HEK293 (cell line): ENCODE data around the gene NCOA6.

ENCODE experiments used
- CTCF ChIA-PET: fragments of 350-600 bp; formaldehyde crosslinking; extraction: SDS; loops from one replicate; lab custom pipeline; 2021; ENCODE audit warnings: antibody characterized with exemption; lab: Yijun Ruan, JAX
- POLR2A ChIA-PET: fragments of 300-600 bp; formaldehyde crosslinking; extraction: SDS; loops from one replicate; lab custom pipeline; 2020; ENCODE audit warnings: antibody characterized with exemption, inconsistent platforms; lab: Yijun Ruan, JAX
- H3K27ac ChIP-seq: fragments of 200-500 bp; sonication (Bioruptor generic); 2 replicates; pipeline ENCODE4 v1.5.1; 2014; ENCODE audit warnings: low read depth, low read length, control low read depth, inconsistent platforms; ENCODE audit errors: extremely low read depth
- H3K36me3 ChIP-seq, 2 experiments: fragments of 200-500 bp in 1 of 2; sonication (Bioruptor generic) in 1 of 2; 1 replicate in 1 of 2; 2 replicates in 1 of 2; pipeline ENCODE4 v1.5.1; 2014 to 2017; ENCODE audit warnings: inconsistent platforms in 2 of 2, low read length in 2 of 2; ENCODE audit not compliant: control insufficient read depth in 2 of 2, insufficient read depth in 1 of 2
- H3K4me1 ChIP-seq: fragments of 200-500 bp; sonication (Bioruptor generic); 2 replicates; pipeline ENCODE4 v1.5.1; 2014; ENCODE audit warnings: mild to moderate bottlenecking, low read length, inconsistent platforms; ENCODE audit not compliant: control insufficient read depth, insufficient read depth
- H3K4me3 ChIP-seq: 2 replicates; pipeline ENCODE4 v1.5.1; 2011; ENCODE audit warnings: low read depth, mild to moderate bottlenecking, control low read depth, low read length, moderate library complexity
- H3K9me3 ChIP-seq: fragments of 200-500 bp; sonication (Bioruptor generic); 2 replicates; pipeline ENCODE4 v1.5.1; 2014; ENCODE audit warnings: low read depth, low read length, inconsistent platforms; ENCODE audit not compliant: control insufficient read depth, insufficient read depth
- BCL11A ChIP-seq: fragments of 450-650 bp; formaldehyde crosslinking; IDR thresholded peaks from 2 replicates; pipeline ENCODE4 v1.5.1; 2016; ENCODE audit warnings: low read depth, missing biosample characterization, missing genetic modification characterization
- GLI4 ChIP-seq: fragments of 450-650 bp; formaldehyde crosslinking; IDR thresholded peaks from 2 replicates; pipeline ENCODE4 v1.5.1; 2016; ENCODE audit warnings: missing biosample characterization, missing genetic modification characterization
- MYNN ChIP-seq: fragments of 450-650 bp; formaldehyde crosslinking; IDR thresholded peaks from 2 replicates; pipeline ENCODE4 v1.5.1; 2016; ENCODE audit warnings: missing biosample characterization, missing genetic modification characterization, borderline replicate concordance
- WT1 ChIP-seq: fragments of 450-650 bp; formaldehyde crosslinking; IDR thresholded peaks from 2 replicates; pipeline ENCODE4 v1.5.1; 2016; ENCODE audit warnings: missing biosample characterization, missing genetic modification characterization
- ZNF121 ChIP-seq: fragments of 450-650 bp; formaldehyde crosslinking; IDR thresholded peaks from 2 replicates; pipeline ENCODE4 v1.5.1; 2016; ENCODE audit warnings: missing biosample characterization, missing genetic modification characterization
- ZNF311 ChIP-seq: fragments of 450-650 bp; formaldehyde crosslinking; IDR thresholded peaks from 2 replicates; pipeline ENCODE4 v1.5.1; 2017; ENCODE audit warnings: missing biosample characterization, missing genetic modification characterization, borderline replicate concordance
- ZNF354C ChIP-seq: fragments of 450-650 bp; formaldehyde crosslinking; IDR thresholded peaks from 2 replicates; pipeline ENCODE4 v1.5.1; 2016; ENCODE audit warnings: missing biosample characterization, missing genetic modification characterization, low read depth, borderline replicate concordance
- ZNF37A ChIP-seq: fragments of 450-650 bp; IDR thresholded peaks from 2 replicates; pipeline ENCODE4 v1.5.1; 2018; ENCODE audit warnings: missing biosample characterization, missing genetic modification characterization
- ZNF626 ChIP-seq: fragments of 450-650 bp; sonication (Bioruptor Pico); formaldehyde crosslinking; IDR thresholded peaks from 2 replicates; pipeline ENCODE4 v1.5.1; 2018; ENCODE audit warnings: missing biosample characterization, missing genetic modification characterization, inconsistent platforms
- ZNF660 ChIP-seq: fragments of 450-650 bp; IDR thresholded peaks from 2 replicates; pipeline ENCODE4 v1.5.1; 2018; ENCODE audit warnings: missing biosample characterization, mild to moderate bottlenecking, missing genetic modification characterization
- ZNF830 ChIP-seq: fragments of 450-650 bp; IDR thresholded peaks from 2 replicates; pipeline ENCODE4 v1.5.0; 2018; ENCODE audit warnings: missing biosample characterization, missing genetic modification characterization, low read depth, mild to moderate bottlenecking, moderate library complexity
- ZNF837 ChIP-seq: fragments of 450-650 bp; formaldehyde crosslinking; IDR thresholded peaks from 2 replicates; pipeline ENCODE4 v1.5.1; 2016; ENCODE audit warnings: missing biosample characterization, missing genetic modification characterization
- TF ChIP-seq, protein P1 (sequence below): fragments of 450-650 bp; formaldehyde crosslinking; IDR thresholded peaks from 2 replicates; pipeline ENCODE4 v1.5.1; 2016; ENCODE audit warnings: missing biosample characterization, missing genetic modification characterization
- TF ChIP-seq, protein P2 (sequence below): fragments of 450-650 bp; formaldehyde crosslinking; IDR thresholded peaks from 2 replicates; pipeline ENCODE4; 2016; ENCODE audit warnings: missing biosample characterization, missing genetic modification characterization
- TF ChIP-seq, protein P3 (sequence below): fragments of 450-650 bp; formaldehyde crosslinking; IDR thresholded peaks from 2 replicates; pipeline ENCODE4 v1.5.1; 2016; ENCODE audit warnings: missing biosample characterization, missing genetic modification characterization, borderline replicate concordance
- TF ChIP-seq, protein P4 (sequence below): fragments of 450-650 bp; formaldehyde crosslinking; IDR thresholded peaks from 2 replicates; pipeline ENCODE4 v1.5.1; 2017; ENCODE audit warnings: missing biosample characterization, missing genetic modification characterization

NCOA6 gene

DNA sequence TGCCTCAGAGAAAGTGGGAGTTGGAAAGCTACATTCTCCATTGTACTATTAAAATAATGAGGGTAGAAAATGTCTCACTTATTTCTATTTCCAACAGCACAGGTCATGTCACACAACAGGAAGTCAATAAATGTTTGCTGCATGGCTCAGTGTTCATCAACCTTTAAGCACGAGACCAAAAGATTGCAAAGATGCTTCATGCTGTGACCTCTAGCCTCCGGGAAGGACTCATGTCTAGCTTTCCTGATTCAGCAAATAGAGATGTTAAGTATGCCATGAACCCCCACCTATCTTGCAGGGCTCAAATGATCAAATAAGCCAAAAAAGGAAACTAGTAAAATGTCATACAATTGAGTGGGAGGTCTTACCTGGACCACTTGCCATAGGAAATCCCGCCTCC is 57.4 kb downstream of the NCOA6 start:
- TF ChIP-seq, protein P1, sequence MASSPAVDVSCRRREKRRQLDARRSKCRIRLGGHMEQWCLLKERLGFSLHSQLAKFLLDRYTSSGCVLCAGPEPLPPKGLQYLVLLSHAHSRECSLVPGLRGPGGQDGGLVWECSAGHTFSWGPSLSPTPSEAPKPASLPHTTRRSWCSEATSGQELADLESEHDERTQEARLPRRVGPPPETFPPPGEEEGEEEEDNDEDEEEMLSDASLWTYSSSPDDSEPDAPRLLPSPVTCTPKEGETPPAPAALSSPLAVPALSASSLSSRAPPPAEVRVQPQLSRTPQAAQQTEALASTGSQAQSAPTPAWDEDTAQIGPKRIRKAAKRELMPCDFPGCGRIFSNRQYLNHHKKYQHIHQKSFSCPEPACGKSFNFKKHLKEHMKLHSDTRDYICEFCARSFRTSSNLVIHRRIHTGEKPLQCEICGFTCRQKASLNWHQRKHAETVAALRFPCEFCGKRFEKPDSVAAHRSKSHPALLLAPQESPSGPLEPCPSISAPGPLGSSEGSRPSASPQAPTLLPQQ: no peak
- TF ChIP-seq, protein P2, sequence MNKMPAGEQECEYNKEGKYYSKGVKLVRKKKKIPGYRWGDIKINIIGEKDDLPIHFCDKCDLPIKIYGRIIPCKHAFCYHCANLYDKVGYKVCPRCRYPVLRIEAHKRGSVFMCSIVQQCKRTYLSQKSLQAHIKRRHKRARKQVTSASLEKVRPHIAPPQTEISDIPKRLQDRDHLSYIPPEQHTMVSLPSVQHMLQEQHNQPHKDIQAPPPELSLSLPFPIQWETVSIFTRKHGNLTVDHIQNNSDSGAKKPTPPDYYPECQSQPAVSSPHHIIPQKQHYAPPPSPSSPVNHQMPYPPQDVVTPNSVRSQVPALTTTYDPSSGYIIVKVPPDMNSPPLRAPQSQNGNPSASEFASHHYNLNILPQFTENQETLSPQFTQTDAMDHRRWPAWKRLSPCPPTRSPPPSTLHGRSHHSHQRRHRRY (tag by site-specific recombination): no peak
- TF ChIP-seq ZNF626: no peak
- TF ChIP-seq ZNF837 (tag by site-specific recombination): no peak
- TF ChIP-seq ZNF311 (tag by site-specific recombination): no peak
- TF ChIP-seq, protein P3, sequence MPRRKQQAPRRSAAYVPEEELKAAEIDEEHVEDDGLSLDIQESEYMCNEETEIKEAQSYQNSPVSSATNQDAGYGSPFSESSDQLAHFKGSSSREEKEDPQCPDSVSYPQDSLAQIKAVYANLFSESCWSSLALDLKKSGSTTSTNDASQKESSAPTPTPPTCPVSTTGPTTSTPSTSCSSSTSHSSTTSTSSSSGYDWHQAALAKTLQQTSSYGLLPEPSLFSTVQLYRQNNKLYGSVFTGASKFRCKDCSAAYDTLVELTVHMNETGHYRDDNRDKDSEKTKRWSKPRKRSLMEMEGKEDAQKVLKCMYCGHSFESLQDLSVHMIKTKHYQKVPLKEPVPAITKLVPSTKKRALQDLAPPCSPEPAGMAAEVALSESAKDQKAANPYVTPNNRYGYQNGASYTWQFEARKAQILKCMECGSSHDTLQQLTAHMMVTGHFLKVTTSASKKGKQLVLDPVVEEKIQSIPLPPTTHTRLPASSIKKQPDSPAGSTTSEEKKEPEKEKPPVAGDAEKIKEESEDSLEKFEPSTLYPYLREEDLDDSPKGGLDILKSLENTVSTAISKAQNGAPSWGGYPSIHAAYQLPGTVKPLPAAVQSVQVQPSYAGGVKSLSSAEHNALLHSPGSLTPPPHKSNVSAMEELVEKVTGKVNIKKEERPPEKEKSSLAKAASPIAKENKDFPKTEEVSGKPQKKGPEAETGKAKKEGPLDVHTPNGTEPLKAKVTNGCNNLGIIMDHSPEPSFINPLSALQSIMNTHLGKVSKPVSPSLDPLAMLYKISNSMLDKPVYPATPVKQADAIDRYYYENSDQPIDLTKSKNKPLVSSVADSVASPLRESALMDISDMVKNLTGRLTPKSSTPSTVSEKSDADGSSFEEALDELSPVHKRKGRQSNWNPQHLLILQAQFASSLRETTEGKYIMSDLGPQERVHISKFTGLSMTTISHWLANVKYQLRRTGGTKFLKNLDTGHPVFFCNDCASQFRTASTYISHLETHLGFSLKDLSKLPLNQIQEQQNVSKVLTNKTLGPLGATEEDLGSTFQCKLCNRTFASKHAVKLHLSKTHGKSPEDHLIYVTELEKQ (tag by site-specific recombination): no peak
- no peak for TF ChIP-seq ZNF121 (tag by site-specific recombination)
- no peak for TF ChIP-seq MYNN
- POLR2A ChIA-PET: no interaction called here
- Histone ChIP-seq H3K27ac (no peak overlapping the region), H3K9me3 (no peaks in the 10 kb centered on the region), H3K4me1 (no peaks in the 10 kb centered on the region), H3K4me3 (no peak overlapping the region), H3K36me3 (peaks cover 40 to 67% of the 10 kb centered on the region in 2 experiments)
- CTCF ChIA-PET: interaction anchor here (0.7 to 3.3 kb wide), 8 partner anchors 21 to 1636 kb away, joined by 3 to 39 read pairs (median 4); no protein-coding TSS in a partner anchor

DNA sequence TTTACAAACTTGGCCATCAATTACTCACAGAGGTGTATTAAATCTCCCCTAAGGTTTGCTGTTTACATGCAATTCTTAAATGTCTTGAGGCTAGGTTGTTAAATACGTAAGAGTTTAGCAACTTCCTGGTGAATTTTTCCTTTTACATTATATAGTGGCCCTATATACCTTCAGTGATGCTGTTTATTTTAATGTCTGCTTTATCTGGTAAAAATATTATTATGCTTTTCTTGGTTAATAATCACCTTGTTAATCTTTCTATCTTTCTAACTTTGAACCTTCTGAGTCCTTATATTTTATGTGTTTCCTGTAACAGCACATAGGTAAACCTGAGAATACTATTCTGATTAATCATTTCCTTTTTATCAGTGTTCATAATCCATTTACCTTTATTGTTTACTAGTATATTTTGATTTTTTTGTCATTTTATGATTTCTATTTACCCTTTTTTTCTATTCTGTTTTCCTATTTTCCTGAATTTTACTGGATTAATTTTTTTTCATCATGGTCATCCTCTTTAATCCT is 63.4 kb downstream of the NCOA6 start:
- TF ChIP-seq BCL11A (tag by site-specific recombination) (no peak), GLI4 (no peak), ZNF37A (tag by site-specific recombination) (no peak), WT1 (no peak), ZNF660 (no peak), ZNF830 (tag by site-specific recombination) (no peak), ZNF354C (tag by site-specific recombination) (no peak)
- TF ChIP-seq, protein P4, sequence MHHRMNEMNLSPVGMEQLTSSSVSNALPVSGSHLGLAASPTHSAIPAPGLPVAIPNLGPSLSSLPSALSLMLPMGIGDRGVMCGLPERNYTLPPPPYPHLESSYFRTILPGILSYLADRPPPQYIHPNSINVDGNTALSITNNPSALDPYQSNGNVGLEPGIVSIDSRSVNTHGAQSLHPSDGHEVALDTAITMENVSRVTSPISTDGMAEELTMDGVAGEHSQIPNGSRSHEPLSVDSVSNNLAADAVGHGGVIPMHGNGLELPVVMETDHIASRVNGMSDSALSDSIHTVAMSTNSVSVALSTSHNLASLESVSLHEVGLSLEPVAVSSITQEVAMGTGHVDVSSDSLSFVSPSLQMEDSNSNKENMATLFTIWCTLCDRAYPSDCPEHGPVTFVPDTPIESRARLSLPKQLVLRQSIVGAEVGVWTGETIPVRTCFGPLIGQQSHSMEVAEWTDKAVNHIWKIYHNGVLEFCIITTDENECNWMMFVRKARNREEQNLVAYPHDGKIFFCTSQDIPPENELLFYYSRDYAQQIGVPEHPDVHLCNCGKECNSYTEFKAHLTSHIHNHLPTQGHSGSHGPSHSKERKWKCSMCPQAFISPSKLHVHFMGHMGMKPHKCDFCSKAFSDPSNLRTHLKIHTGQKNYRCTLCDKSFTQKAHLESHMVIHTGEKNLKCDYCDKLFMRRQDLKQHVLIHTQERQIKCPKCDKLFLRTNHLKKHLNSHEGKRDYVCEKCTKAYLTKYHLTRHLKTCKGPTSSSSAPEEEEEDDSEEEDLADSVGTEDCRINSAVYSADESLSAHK: no peak
- TF ChIP-seq, all 188 proteins: peak for 0
- no peak overlapping the region for H3K4me3 ChIP-seq
- H3K4me1 ChIP-seq: no peaks in the 10 kb centered on the region
- no peak overlapping the region for H3K27ac ChIP-seq
- H3K9me3 ChIP-seq: no peaks in the 10 kb centered on the region
- ChIA-PET POLR2A (no interaction called here), CTCF (interaction anchor here (0.6 kb wide), 1 partner anchor 151 kb away, joined by 3 read pairs; no protein-coding TSS in a partner anchor)
- peaks cover 48 to 84% of the 10 kb centered on the region in 2 experiments for H3K36me3 ChIP-seq
